ENCODE results near the gene ITGA2.

- TF ChIP-seq, protein P1, sequence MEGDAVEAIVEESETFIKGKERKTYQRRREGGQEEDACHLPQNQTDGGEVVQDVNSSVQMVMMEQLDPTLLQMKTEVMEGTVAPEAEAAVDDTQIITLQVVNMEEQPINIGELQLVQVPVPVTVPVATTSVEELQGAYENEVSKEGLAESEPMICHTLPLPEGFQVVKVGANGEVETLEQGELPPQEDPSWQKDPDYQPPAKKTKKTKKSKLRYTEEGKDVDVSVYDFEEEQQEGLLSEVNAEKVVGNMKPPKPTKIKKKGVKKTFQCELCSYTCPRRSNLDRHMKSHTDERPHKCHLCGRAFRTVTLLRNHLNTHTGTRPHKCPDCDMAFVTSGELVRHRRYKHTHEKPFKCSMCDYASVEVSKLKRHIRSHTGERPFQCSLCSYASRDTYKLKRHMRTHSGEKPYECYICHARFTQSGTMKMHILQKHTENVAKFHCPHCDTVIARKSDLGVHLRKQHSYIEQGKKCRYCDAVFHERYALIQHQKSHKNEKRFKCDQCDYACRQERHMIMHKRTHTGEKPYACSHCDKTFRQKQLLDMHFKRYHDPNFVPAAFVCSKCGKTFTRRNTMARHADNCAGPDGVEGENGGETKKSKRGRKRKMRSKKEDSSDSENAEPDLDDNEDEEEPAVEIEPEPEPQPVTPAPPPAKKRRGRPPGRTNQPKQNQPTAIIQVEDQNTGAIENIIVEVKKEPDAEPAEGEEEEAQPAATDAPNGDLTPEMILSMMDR (IDR thresholded peaks at IDR 0.05; ENCODE audit: insufficient read depth, low read length, poor library complexity, severe bottlenecking) = no peak
- no peak for TF ChIP-seq EZH2phosphoT487 (conservative IDR thresholded peaks at IDR 0.05; ENCODE audit: low read length)
Measured at GRCh38 chr5:53063176-53063575, 74.0 kb downstream of the ITGA2 start.
